SK-N-MC (cell line): ENCODE results near the gene UBFD1.

Experiments used
- EZH2 ChIP-seq: fragments of 200-600 bp; sonication (generic); IDR thresholded peaks from one replicate; pipeline ENCODE4 v1.6.1; 2017; ENCODE audit warnings: antibody characterized with exemption
- FOXP2 ChIP-seq: optimal IDR thresholded peaks from 2 replicates; pipeline ENCODE3; 2011; ENCODE audit warnings: mild to moderate bottlenecking, moderate library complexity; ENCODE audit not compliant: insufficient read depth; ENCODE audit errors: extremely low read length, control extremely low read depth

GRCh38 chr16:23512168-23512695, 45.3 kb upstream of the UBFD1 start:
- TF ChIP-seq EZH2 (no peak), FOXP2 (no peak)
